BJ (cell line): ENCODE measurements around the gene IMPDH2. TPM values are rescaled to one million over a fixed set of nuclear protein-coding genes. Genes with fewer than 3 reads are reported as not detected.

Source experiments
- CTCF ChIA-PET: fragments of 350-600 bp; formaldehyde crosslinking; extraction: SDS; loops from one replicate; lab custom pipeline; 2021; ENCODE audit warnings: antibody characterized with exemption, inconsistent platforms; lab: Yijun Ruan, JAX
- POLR2A ChIA-PET: fragments of 300-600 bp; sonication (Branson Sonifier 250); formaldehyde crosslinking; extraction: SDS; loops from one replicate; lab custom pipeline; 2021; ENCODE audit warnings: antibody characterized with exemption; lab: Charles Lee
- DNase-seq: peaks from one replicate; pipeline ENCODE4 v3.0.0-alpha.2; 2011; ENCODE audit warnings: low read depth
- H3K27me3 ChIP-seq: 2 replicates; pipeline ENCODE4 v1.6.0; 2011; ENCODE audit warnings: low read length; ENCODE audit not compliant: control insufficient read depth, insufficient read depth
- H3K36me3 ChIP-seq: 2 replicates; pipeline ENCODE4 v1.5.1; 2011; ENCODE audit warnings: low read length; ENCODE audit not compliant: control insufficient read depth, insufficient read depth
- H3K4me3 ChIP-seq: 2 replicates; pipeline ENCODE4 v1.5.1; 2011; ENCODE audit warnings: low read depth, mild to moderate bottlenecking, control low read depth, low read length
- polyA plus RNA-seq: library from polyadenylated mRNA; depleted of rRNA; stranded (reverse); fragments of >200 nt; gene quantifications from 2 replicates; pipeline ENCODE4 v1.2.3, GENCODE V29; 2011
- TF ChIP-seq, protein P1 (sequence below): IDR thresholded peaks from 2 replicates; pipeline ENCODE4 v1.5.1; 2011; ENCODE audit warnings: low read depth, mild to moderate bottlenecking, control low read depth, inconsistent platforms, low read length, moderate library complexity; ENCODE audit not compliant: insufficient read depth

The IMPDH2 gene
- polyA plus RNA-seq, 1 experiment = 395 TPM

DNA sequence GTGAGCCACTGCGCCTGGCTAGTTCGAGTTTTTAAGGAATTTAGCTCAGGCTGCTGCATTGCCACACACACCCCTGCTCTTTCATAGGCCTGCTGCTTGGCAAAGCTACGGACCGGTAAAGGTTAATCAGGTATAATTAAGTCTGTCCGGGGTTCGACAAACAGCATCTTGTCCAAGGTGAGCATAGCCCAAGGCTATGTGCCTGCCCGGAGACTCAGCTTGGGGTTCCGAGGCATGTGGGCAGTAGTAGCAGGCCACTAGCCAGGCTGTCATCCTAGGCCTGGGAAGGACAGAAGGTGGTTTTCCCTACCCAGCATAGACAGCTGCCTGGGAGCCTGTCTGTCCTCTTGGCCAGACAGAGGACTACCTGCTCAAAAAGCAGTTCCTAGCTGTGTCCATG, 32.6 kb downstream of the IMPDH2 start:
- no peak for DNase-seq
- CTCF ChIA-PET = interaction anchor here (1.0 kb wide), 1 partner anchor 10 kb away, joined by 3 read pairs; no protein-coding TSS in a partner anchor
- POLR2A ChIA-PET = no interaction called here
- TF ChIP-seq, protein P1, sequence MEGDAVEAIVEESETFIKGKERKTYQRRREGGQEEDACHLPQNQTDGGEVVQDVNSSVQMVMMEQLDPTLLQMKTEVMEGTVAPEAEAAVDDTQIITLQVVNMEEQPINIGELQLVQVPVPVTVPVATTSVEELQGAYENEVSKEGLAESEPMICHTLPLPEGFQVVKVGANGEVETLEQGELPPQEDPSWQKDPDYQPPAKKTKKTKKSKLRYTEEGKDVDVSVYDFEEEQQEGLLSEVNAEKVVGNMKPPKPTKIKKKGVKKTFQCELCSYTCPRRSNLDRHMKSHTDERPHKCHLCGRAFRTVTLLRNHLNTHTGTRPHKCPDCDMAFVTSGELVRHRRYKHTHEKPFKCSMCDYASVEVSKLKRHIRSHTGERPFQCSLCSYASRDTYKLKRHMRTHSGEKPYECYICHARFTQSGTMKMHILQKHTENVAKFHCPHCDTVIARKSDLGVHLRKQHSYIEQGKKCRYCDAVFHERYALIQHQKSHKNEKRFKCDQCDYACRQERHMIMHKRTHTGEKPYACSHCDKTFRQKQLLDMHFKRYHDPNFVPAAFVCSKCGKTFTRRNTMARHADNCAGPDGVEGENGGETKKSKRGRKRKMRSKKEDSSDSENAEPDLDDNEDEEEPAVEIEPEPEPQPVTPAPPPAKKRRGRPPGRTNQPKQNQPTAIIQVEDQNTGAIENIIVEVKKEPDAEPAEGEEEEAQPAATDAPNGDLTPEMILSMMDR = no peak
- H3K27me3 ChIP-seq = no peaks in the 10 kb centered on the region
- peaks cover 5% of the 10 kb centered on the region for H3K36me3 ChIP-seq
- no peak overlapping the region for H3K4me3 ChIP-seq

DNA sequence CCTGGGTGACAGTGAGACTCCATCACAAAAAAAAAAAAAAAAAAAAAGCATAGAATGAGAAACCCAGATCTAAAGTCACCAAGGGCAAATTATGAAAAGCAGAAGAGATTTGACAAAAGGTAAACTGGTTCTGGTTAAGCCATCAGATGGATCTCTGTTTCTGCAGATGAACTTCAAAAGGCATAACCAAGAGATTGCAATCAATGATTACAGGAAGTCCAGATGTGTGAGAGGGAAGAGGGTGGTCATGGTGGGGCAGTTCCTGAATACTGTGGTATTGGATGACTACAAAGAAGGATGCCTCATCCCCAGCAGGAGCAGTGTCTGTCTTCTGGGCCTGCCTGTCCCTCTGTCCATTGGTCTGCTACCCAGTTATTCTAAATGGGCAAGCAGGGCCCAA, 35.4 kb downstream of the IMPDH2 start:
- CTCF ChIA-PET = no interaction called here
- Histone ChIP-seq H3K36me3 (peaks cover 5% of the 10 kb centered on the region), H3K27me3 (no peaks in the 10 kb centered on the region), H3K4me3 (no peak overlapping the region)
- DNase-seq = no peak
- TF ChIP-seq, protein P1 = no peak
- POLR2A ChIA-PET = interaction anchor here (0.7 kb wide), 1 partner anchor 13 kb away, joined by 8 read pairs; the partner anchor contains the start of gene WDR6

DNA sequence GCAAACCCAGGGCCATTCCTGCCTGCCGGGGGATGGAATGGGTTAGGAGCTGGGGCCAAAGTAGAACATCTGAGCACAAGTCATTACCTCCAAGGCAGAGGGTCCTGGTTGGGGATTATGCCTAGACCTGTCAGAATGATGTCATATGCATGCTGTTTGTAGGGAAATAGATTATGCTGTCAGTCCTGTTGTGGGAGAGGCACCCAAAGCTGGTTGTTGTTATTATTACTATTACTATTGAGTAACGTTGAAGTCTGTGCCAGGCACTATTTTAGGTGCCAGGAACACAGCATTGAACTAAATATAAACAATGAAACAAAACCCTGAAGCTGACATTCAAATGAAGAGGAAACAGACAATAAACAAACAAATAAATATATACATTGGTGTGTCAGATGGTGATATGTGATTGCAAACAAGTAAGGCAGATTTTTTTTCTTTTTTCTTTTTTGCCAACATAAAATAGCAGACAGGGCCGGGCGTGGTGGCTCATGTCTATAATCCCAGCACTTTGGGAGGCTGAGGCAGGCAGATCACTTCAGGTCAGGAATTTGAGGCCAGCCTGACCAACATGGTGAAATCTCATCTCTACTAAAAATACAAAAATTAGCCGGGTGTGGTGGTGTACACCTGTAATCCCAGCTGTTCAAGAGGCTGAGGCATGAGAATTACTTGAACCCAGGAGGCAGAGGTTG, 37.2 kb downstream of the IMPDH2 start:
- ChIA-PET POLR2A (interaction anchor here (0.6 kb wide), 1 partner anchor 15 kb away, joined by 9 read pairs; the partner anchor contains the start of gene WDR6), CTCF (interaction anchor here (0.9 to 5.7 kb wide), 7 partner anchors 7 to 41 kb away, joined by 3 to 60 read pairs (median 4); partner anchors contain the start of genes DALRD3, NDUFAF3 and WDR6)
- DNase-seq = no peak
- Histone ChIP-seq H3K27me3 (no peaks in the 10 kb centered on the region), H3K4me3 (peak overlapping the region; percentile 88; the same call in 1 of the 2 replicates), H3K36me3 (peaks cover 5% of the 10 kb centered on the region)
- TF ChIP-seq, protein P1 = no peak

DNA sequence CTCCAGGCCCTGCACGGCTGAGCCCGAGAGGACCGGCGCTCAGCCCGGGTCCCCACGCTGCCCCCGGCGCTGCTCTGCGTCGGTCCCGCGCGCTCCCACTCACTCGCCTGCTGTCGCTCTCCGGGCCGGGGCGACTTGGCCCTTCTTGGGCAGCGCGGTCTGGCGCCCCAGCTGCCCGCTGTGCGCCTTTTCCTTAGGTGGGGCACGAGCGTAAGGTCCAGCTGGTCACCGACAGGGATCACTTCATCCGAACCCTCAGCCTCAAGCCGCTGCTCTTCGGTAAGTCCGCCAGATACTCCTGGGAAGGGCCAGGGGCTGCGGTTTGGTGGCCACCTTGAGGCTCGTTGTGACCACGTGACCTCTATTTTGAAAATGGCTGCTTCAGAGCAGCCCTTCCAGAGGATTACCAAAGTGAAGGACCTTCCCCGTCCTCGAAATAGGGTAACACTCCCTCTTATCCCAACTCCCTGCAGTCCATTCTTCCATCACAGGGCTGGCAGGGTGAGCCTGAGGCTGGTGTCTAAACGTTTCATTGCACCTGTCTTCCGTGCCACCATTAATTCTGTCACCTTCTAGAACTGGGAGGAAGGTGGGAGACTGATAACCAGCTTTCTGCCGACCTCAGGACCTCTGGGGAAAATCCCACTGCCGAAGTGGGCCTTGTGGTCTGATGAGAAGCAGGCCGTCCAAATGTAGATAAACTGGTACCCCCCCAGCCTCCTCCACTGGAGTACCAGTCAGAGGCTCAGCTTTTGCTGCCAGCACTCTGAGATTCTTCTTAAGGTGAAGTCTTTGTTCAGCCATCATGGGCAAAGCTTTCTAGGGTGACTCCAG, 38.3 kb downstream of the IMPDH2 start:
- H3K4me3 ChIP-seq = peak overlapping the region; percentile 88
- H3K36me3 ChIP-seq = peaks cover 6% of the 10 kb centered on the region
- TF ChIP-seq, protein P1 = no peak
- DNase-seq = no peak
- CTCF ChIA-PET = interaction anchor here (0.9 to 5.7 kb wide), 5 partner anchors 9 to 40 kb away, joined by 3 to 60 read pairs (median 4); partner anchors contain the start of genes DALRD3, NDUFAF3 and WDR6
- POLR2A ChIA-PET = no interaction called here
- no peaks in the 10 kb centered on the region for H3K27me3 ChIP-seq
